Measurements from ENCODE around the gene PEX26. TPM values are rescaled to one million over a fixed set of nuclear protein-coding genes. Genes with fewer than 3 reads are reported as not detected.
"Not testable (repeated sequence)": the region's sequence is repeated elsewhere in the genome, so short reads cannot be mapped to it uniquely, and the experiment has no call there.

PEX26 gene
- total RNA-seq, 2 experiments from 2014 or later: 35.5 to 35.9 TPM

DNA sequence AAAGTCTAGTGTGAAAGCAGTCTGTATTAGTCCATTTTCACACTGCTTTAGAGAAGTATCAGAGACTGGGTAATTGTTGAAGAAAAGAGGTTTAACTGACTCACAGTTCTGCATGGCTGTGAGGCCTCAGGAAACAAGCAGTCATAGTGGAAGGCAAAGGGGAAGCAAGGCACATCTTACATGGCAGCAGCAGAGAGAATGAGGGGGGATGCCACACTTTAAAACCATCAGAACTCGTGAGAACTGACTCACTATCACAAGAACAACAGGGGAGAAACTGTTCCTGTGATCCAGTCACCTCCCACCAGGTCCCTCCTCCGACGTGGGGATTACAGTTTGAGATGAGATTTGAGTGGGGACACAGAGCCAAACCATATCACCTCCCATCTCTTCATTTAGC, 19.0 kb downstream of the PEX26 start:
- no peak for DNase-seq
- no peak overlapping the region for H3K4me3 Mint-ChIP-seq
- H3K4me1 Mint-ChIP-seq: peaks cover 9% of the 10 kb centered on the region
- H3K27me3 Mint-ChIP-seq: no peaks in the 10 kb centered on the region
- H3K9me3 Mint-ChIP-seq: no peaks in the 10 kb centered on the region
- peaks cover 47% of the 10 kb centered on the region for H3K36me3 Mint-ChIP-seq (ENCODE audit: low read depth)
- H3K27ac Mint-ChIP-seq: no peak overlapping the region
- ChIA-PET CTCF (no interaction called here), POLR2A (no interaction called here)

- H3K36me3 Mint-ChIP-seq (ENCODE audit: low read depth): peaks cover 48% of the 10 kb centered on the region
- H3K27me3 Mint-ChIP-seq: no peaks in the 10 kb centered on the region
- no peak overlapping the region for H3K27ac Mint-ChIP-seq
- ChIA-PET POLR2A (interaction anchor here (0.9 kb wide), 1 partner anchor 22 kb away, joined by 3 read pairs; no protein-coding TSS in a partner anchor), CTCF (interaction anchor here (0.8 to 1.3 kb wide), 2 partner anchors 9 to 23 kb away, joined by 3 read pairs; no protein-coding TSS in a partner anchor)
- DNase-seq: no peak
- no peak overlapping the region for H3K4me3 Mint-ChIP-seq
- H3K9me3 Mint-ChIP-seq: peaks cover 15% of the 10 kb centered on the region
- H3K4me1 Mint-ChIP-seq: peaks cover 9% of the 10 kb centered on the region
These were observed 23.0 kb downstream of the PEX26 start for GRCh38 chr22:18100781-18101180.

GRCh38 chr22:18101536-18101935, 23.7 kb downstream of the PEX26 start:
- Mint-ChIP-seq H3K27ac (no peak overlapping the region), H3K36me3 (ENCODE audit: low read depth) (peaks cover 47% of the 10 kb centered on the region), H3K27me3 (no peaks in the 10 kb centered on the region), H3K4me3 (no peak overlapping the region), H3K4me1 (peaks cover 9% of the 10 kb centered on the region), H3K9me3 (peaks cover 21% of the 10 kb centered on the region)
- DNase-seq: no peak
- ChIA-PET POLR2A (interaction anchor here (0.9 kb wide), 1 partner anchor 23 kb away, joined by 3 read pairs; no protein-coding TSS in a partner anchor), CTCF (no interaction called here)

GRCh38 chr22:18103527-18104269, 25.9 kb downstream of the PEX26 start:
- Mint-ChIP-seq H3K27me3 (peaks cover 9% of the 10 kb centered on the region), H3K4me3 (no peak overlapping the region), H3K9me3 (peaks cover 27% of the 10 kb centered on the region), H3K36me3 (ENCODE audit: low read depth) (peaks cover 52% of the 10 kb centered on the region), H3K4me1 (peaks cover 9% of the 10 kb centered on the region), H3K27ac (no peak overlapping the region)
- ChIA-PET CTCF (no interaction called here), POLR2A (no interaction called here)
- DNase-seq: no peak

GRCh38 chr22:18104566-18104965, 26.8 kb downstream of the PEX26 start:
- Mint-ChIP-seq H3K27me3 (peaks cover 13% of the 10 kb centered on the region), H3K27ac (no peak overlapping the region), H3K4me1 (peaks cover 12% of the 10 kb centered on the region), H3K9me3 (peaks cover 27% of the 10 kb centered on the region), H3K4me3 (no peak overlapping the region), H3K36me3 (ENCODE audit: low read depth) (peaks cover 49% of the 10 kb centered on the region)
- ChIA-PET CTCF (no interaction called here), POLR2A (no interaction called here)
- no peak for DNase-seq

GRCh38 chr22:18105981-18106380, 28.2 kb downstream of the PEX26 start:
- Mint-ChIP-seq H3K9me3 (peaks cover 27% of the 10 kb centered on the region), H3K4me1 (peaks cover 21% of the 10 kb centered on the region), H3K36me3 (ENCODE audit: low read depth) (peaks cover 44% of the 10 kb centered on the region), H3K27me3 (peaks cover 25% of the 10 kb centered on the region)
- DNase-seq, H3K4me3 Mint-ChIP-seq, H3K27ac Mint-ChIP-seq, POLR2A ChIA-PET, CTCF ChIA-PET: not testable (repeated sequence)

GRCh38 chr22:18106550-18107341, 29.0 kb downstream of the PEX26 start:
- peaks cover 38% of the 10 kb centered on the region for H3K36me3 Mint-ChIP-seq (ENCODE audit: low read depth)
- DNase-seq, H3K27ac Mint-ChIP-seq, CTCF ChIA-PET, H3K4me3 Mint-ChIP-seq: not testable (repeated sequence)
- peaks cover 27% of the 10 kb centered on the region for H3K27me3 Mint-ChIP-seq
- POLR2A ChIA-PET: interaction anchor here (0.7 to 0.8 kb wide), 2 partner anchors 24 to 43 kb away, joined by 3 read pairs; partner anchors contain the start of gene USP18
- H3K4me1 Mint-ChIP-seq: peaks cover 22% of the 10 kb centered on the region
- H3K9me3 Mint-ChIP-seq: peaks cover 27% of the 10 kb centered on the region

- H3K27me3 Mint-ChIP-seq: peaks cover 38% of the 10 kb centered on the region
- ChIA-PET POLR2A (no interaction called here), CTCF (interaction anchor here (1.1 to 1.2 kb wide), 2 partner anchors 14 to 83 kb away, joined by 3 read pairs; no protein-coding TSS in a partner anchor)
- peaks cover 32% of the 10 kb centered on the region for H3K36me3 Mint-ChIP-seq (ENCODE audit: low read depth)
- peaks cover 22% of the 10 kb centered on the region for H3K4me1 Mint-ChIP-seq
- no peak for DNase-seq
- H3K9me3 Mint-ChIP-seq: peaks cover 25% of the 10 kb centered on the region
- no peak overlapping the region for H3K27ac Mint-ChIP-seq
- H3K4me3 Mint-ChIP-seq: no peak overlapping the region
These were observed 30.4 kb downstream of the PEX26 start for GRCh38 chr22:18108187-18108586.

DNA sequence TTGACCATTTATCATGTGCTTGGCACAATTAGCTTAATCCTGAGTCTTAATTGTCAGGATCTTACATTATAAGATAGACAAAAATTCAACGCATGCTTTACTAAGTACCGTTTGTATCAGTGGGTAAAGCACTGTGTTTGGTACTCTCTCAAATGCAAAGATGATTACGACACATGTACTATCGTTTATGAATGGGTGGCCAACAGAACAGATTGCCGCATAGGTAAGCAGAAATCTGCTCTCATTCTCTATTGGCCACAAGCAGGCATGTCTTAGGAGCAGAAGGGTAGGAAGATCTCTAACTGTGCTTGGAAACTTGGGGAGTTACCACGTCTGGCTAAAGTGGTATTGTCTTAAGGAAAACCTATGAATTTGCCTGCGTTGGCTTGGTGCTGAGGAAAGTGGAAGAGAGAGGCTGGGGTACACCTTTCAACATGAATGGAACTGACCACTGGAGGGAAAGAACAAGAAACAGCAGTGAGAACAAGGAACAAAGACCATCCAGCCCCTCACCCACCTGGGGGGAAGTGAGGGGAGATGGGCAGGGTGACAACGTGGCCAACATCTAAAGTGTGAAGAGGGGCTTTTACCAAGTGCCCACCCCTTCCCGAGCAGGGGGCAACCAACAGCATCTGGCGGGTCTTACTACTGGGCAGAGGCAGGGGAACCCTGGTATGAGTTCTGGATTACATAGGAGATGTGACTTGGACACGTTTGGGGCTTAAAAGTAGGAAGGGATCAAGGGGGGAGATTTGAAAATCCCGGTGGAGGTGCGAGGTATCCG, 31.8 kb downstream of the PEX26 start:
- Mint-ChIP-seq H3K36me3 (ENCODE audit: low read depth) (peaks cover 23% of the 10 kb centered on the region), H3K9me3 (peaks cover 22% of the 10 kb centered on the region), H3K4me1 (peaks cover 34% of the 10 kb centered on the region), H3K4me3 (peak overlapping the region; percentile 6), H3K27me3 (peaks cover 38% of the 10 kb centered on the region), H3K27ac (no peak overlapping the region)
- no peak for DNase-seq
- ChIA-PET POLR2A (no interaction called here), CTCF (interaction anchor here (1.1 kb wide), 1 partner anchor 85 kb away, joined by 3 read pairs; no protein-coding TSS in a partner anchor)

- H3K4me1 Mint-ChIP-seq: peaks cover 31% of the 10 kb centered on the region
- ChIA-PET CTCF (no interaction called here), POLR2A (no interaction called here)
- H3K27me3 Mint-ChIP-seq: peaks cover 38% of the 10 kb centered on the region
- no peak for DNase-seq
- H3K36me3 Mint-ChIP-seq (ENCODE audit: low read depth): peaks cover 16% of the 10 kb centered on the region
- peak within 1 kb of the TSS; percentile 13 for H3K4me3 Mint-ChIP-seq
- H3K27ac Mint-ChIP-seq: no peak within 1 kb of the TSS
- H3K9me3 Mint-ChIP-seq: peaks cover 16% of the 10 kb centered on the region
These were observed 32.6 kb downstream of the PEX26 start, which contains the start of gene TUBA8 for GRCh38 chr22:18110194-18110953. TSS of gene TUBA8 (plus strand) at chr22:18110809. CDS start at chr22:18110866, 57 bp downstream.

DNA sequence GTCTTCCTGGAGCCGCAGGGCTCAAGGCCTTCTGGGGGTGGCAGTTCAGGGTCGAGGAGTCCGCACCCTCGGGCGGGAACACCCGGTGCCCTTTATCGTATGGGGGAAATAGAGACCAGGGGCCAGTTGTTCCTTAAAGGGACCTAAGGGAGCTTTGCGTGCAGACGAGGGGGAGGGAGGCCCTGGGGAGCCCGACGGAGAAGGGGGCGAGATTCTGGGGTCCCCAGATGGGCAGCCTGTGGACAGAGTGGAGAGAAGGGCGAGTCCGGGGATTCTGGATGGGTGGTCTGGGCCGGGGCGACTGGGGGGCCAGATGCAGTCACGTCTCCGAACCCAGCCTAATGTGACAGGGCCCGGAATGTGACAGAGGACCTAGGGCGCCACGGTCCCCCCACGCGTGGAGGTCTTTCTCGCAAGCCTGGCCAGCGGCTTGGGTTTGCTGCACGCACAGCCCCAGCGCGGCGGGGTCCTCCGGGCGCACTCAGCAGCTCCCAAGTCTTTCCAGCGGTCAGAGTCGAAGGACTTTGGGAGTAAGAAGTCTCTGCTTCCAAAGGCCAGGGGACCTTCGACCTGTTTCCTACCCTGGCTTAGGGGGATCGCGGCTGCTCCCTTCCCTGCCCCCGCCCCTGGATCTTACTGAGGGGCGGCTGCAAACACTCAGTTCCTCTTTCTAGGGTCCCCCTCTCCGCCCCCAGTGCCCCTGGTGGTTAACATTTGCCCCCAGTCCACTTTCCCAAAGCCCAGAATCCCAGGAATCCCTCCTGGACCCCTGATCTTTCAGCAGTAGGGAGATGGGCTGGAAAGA, 33.4 kb downstream of the PEX26 start:
- H3K4me1 Mint-ChIP-seq: peaks cover 24% of the 10 kb centered on the region
- no peak overlapping the region for H3K27ac Mint-ChIP-seq
- DNase-seq: no peak
- ChIA-PET POLR2A (no interaction called here), CTCF (no interaction called here)
- peaks cover 38% of the 10 kb centered on the region for H3K27me3 Mint-ChIP-seq
- H3K9me3 Mint-ChIP-seq: peaks cover 9% of the 10 kb centered on the region
- peak overlapping the region; percentile 13 for H3K4me3 Mint-ChIP-seq
- H3K36me3 Mint-ChIP-seq (ENCODE audit: low read depth): peaks cover 10% of the 10 kb centered on the region
